GM12873 (cell line): ENCODE measurements around the gene LAMB4.

Experiments
- CTCF ChIP-seq: IDR thresholded peaks from 2 replicates; pipeline ENCODE4 v1.5.1; 2012; ENCODE audit warnings: low read depth, mild to moderate bottlenecking, moderate library complexity, low read length, control low read depth; ENCODE audit not compliant: insufficient read depth; ENCODE audit errors: missing control alignments

Gene LAMB4

GRCh38 chr7:107995184-107996071 is 134.7 kb downstream of the LAMB4 start:
- no peak for TF ChIP-seq CTCF

GRCh38 chr7:107994421-107995030 is 135.6 kb downstream of the LAMB4 start:
- no peak for TF ChIP-seq CTCF

GRCh38 chr7:107993891-107994291 is 136.3 kb downstream of the LAMB4 start:
- no peak for TF ChIP-seq CTCF

GRCh38 chr7:107989618-107990373 is 140.4 kb downstream of the LAMB4 start:
- no peak for TF ChIP-seq CTCF

- peak; percentile 32 for TF ChIP-seq CTCF
Observed at GRCh38 chr7:107982918-107983389, 147.2 kb downstream of the LAMB4 start.

GRCh38 chr7:107982042-107982840 is 147.9 kb downstream of the LAMB4 start:
- TF ChIP-seq CTCF = no peak
